NCI-H146 treated with DMSO at 0.1 percent for 48 hours (cell line): ENCODE results near the gene ALDH1L1.
A peak's percentile ranks its signal among the peaks of the same experiment; 100 is the strongest.

Experiments
- DNase-seq: peaks from one replicate; lab custom pipeline; 2025; ENCODE audit not compliant: unreplicated experiment; lab: John Stamatoyannopoulos, UW

ALDH1L1 gene

DNA sequence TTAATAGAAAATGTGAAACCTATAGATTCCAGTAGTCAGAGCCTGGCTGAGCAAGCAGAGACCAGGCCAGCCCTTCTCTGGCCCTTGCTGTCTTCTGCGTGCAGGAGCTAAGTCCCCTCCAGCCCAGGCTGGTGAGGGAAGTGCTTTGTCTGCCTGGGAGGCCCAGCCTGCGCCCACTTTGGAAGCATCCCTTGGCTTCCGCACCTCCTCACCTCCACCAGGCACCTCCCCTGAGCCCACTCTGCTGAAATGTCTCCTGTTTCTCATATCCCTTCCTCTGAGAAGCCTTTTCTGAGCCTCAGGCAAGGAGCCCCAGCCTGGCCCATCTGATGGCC lies 45.3 kb downstream of the ALDH1L1 start:
- DNase-seq: no peak

- peak; percentile 18 for DNase-seq
These were observed 46.0 kb downstream of the ALDH1L1 start for GRCh38 chr3:126134219-126134975.

GRCh38 chr3:126133606-126134005 lies 46.8 kb downstream of the ALDH1L1 start:
- no peak for DNase-seq

- DNase-seq: no peak
These were observed 47.5 kb downstream of the ALDH1L1 start for GRCh38 chr3:126132751-126133511.

- no peak for DNase-seq
These were observed 48.3 kb downstream of the ALDH1L1 start for GRCh38 chr3:126131881-126132750.

- DNase-seq: no peak
These were observed 49.2 kb downstream of the ALDH1L1 start for GRCh38 chr3:126130981-126131745.

- no peak for DNase-seq
These were observed 50.1 kb downstream of the ALDH1L1 start for GRCh38 chr3:126130081-126130855.

DNA sequence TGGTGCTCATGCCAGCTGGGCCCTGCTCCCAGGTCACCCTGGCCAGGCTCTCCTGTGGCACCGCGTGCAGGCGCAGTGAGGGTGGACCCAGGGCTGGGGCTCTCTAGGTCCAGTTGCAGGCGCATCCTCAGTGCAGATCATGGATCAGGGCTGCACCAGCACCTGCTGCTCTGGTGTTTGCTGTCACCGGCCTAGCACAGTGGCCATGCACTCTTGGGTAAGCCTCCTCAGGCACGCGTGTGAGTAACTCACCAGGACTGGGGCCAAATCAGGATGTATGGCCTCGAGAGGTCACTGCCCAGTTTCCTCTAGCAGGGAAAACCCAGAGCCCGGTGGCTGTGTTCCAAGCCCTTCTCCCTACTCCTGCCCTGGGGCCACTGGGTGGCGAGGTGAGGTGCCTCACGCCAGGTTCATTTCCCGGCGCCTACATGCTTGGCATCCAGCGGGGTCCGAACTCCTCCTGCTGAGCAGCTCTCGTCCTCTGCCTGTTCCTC lies 50.9 kb downstream of the ALDH1L1 start:
- DNase-seq: peak; percentile 14

- no peak for DNase-seq
These were observed 51.6 kb downstream of the ALDH1L1 start for GRCh38 chr3:126128504-126129397.

DNA sequence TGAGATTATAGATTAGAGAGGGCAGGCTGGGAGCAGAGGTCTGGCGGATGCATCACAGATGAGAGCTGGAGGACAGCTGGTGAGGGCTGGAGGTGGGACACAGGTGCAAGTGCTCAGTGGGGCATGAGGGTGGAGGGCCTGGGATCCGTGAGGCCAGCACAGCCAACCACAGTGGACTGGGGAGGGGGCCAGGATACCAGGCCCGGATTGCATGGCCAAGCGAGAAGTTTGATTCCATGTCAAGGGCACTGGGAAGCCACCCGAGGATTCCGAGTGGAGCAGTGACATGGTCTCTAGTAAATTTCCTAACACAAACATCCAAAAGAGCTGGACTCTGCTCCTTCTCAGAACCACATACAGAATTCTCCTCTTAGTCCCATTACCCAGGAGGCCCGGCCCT lies 52.5 kb downstream of the ALDH1L1 start:
- no peak for DNase-seq

GRCh38 chr3:126127452-126127851 lies 52.9 kb downstream of the ALDH1L1 start:
- DNase-seq: no peak

DNA sequence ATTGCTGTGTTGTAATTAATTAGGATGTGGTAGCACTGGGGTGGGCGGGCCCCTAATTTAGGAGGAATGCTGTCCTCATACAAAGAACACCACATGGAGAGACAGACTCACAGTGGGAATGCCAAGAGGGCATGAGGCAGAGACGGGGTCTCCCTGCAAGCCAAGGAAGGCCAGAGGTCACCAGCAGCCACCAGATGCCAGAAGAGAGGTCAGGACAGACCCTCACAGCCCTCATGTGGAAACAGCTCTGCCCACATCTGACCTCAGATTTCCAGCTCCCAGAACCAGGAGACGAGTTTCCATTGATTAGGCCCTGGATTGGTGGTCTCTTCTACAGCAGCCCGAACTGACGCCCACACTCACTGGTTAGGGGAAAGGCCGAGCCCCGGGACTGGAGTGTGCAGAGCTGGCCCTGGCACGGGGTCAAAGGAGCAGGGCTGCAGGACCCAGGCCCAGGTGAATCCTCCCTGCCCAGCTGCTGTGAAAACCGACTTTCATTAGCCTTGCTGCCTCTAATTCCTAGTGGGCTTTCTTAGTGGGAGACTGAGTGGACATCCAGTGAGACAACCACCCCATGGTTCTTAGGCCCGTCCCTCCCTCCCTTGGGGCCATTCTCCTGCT lies 53.5 kb downstream of the ALDH1L1 start:
- no peak for DNase-seq

- no peak for DNase-seq
These were observed 54.1 kb downstream of the ALDH1L1 start for GRCh38 chr3:126126286-126126685.

GRCh38 chr3:126125781-126126251 lies 54.6 kb downstream of the ALDH1L1 start:
- DNase-seq: no peak

- no peak for DNase-seq
These were observed 55.0 kb downstream of the ALDH1L1 start for GRCh38 chr3:126125341-126125740.

GRCh38 chr3:126124896-126125295 lies 55.5 kb downstream of the ALDH1L1 start:
- no peak for DNase-seq

DNA sequence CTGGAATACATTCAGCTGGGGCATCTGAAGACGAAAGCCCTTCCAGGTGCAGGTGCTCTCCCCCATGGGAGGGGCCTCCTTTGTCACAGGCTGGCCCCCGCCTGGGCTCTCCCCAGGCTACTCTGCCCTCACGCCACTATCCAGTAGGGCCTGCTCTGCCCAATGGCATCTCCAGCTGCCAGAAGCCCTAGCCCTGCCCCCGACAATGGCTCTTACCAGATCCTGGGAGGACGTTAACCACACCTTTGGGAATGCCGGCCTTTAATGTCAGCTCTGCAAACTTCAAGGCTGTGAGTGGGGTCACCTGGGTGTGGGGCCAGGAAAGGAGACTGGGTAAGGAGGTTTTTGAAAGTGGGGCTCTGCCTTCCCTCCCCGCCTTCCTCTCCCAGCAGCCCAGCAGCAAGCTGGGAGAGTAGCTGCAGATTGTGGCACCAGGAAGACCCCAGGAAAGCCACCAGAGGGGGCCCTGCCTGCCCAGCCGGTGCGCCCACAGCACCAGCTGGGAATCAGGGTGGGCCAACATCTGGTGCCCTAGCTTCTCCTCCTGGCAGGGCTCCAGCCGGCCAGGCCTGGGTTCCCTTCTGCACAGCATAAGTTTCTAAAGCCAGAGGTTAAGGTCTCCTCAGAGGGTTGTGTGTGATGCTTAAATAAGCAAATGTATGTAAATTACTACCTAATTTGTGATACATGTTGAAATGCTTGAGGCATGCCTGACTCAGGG lies 56.1 kb downstream of the ALDH1L1 start:
- peak; percentile 95 for DNase-seq

GRCh38 chr3:126121632-126122031 lies 58.8 kb downstream of the ALDH1L1 start:
- DNase-seq: no peak
